Measurements from ENCODE around the gene GABBR2. TPM values are rescaled to one million over a fixed set of nuclear protein-coding genes. Genes with fewer than 3 reads are reported as not detected.

The GABBR2 gene
- total and polyA plus RNA-seq, 2 experiments from 2014 or later, result 0.89 to 1.3 TPM

- Mint-ChIP-seq H3K4me1 (peaks cover 14% of the 10 kb centered on the region; the same call in 2 of the 3 replicates), H3K27me3 (ENCODE audit: insufficient read depth, low read depth, poor library complexity) (peaks cover 2% of the 10 kb centered on the region), H3K36me3 (ENCODE audit: low read depth) (no peaks in the 10 kb centered on the region), H3K9me3 (peaks cover 14% of the 10 kb centered on the region; the same call in 2 of the 3 replicates), H3K4me3 (no peak overlapping the region), H3K27ac (no peak overlapping the region)
- Histone ChIP-seq H3K79me2 (replicated peaks; ENCODE audit: insufficient read depth) (no peaks in the 10 kb centered on the region), H3K4me2 (no peak overlapping the region), H2AFZ (no peak overlapping the region), H3K4me3 (no peak overlapping the region), H3K27me3 (ENCODE audit: insufficient read depth) (no peaks in the 10 kb centered on the region), H3K27ac (ENCODE audit: low read depth) (no peak overlapping the region), H3K36me3 (ENCODE audit: insufficient read depth) (no peaks in the 10 kb centered on the region), H3K9me2 (ENCODE audit: insufficient read depth) (peaks cover 11% of the 10 kb centered on the region; the same call in 1 of the 2 replicates), H4K20me1 (replicated peaks; ENCODE audit: insufficient read depth) (no peaks in the 10 kb centered on the region), H3K4me1 (ENCODE audit: insufficient read depth) (no peaks in the 10 kb centered on the region), H3F3A (replicated peaks; ENCODE audit: low read depth) (no peaks in the 10 kb centered on the region)
- TF ChIP-seq EZH2phosphoT487 (IDR thresholded peaks at IDR 0.05; ENCODE audit: unreplicated experiment), result no peak
- TF ChIP-seq, protein P1, sequence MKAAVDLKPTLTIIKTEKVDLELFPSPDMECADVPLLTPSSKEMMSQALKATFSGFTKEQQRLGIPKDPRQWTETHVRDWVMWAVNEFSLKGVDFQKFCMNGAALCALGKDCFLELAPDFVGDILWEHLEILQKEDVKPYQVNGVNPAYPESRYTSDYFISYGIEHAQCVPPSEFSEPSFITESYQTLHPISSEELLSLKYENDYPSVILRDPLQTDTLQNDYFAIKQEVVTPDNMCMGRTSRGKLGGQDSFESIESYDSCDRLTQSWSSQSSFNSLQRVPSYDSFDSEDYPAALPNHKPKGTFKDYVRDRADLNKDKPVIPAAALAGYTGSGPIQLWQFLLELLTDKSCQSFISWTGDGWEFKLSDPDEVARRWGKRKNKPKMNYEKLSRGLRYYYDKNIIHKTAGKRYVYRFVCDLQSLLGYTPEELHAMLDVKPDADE (IDR thresholded peaks at IDR 0.05), result no peak
- no peak for TF ChIP-seq ZNF114 (CRISPR knock-in tag; IDR thresholded peaks at IDR 0.05)
- ATAC-seq, result no peak
- no peak for DNase-seq (ENCODE audit: low spot score)
Measured at GRCh38 chr9:98495530-98495929, 213.2 kb downstream of the GABBR2 start.

DNA sequence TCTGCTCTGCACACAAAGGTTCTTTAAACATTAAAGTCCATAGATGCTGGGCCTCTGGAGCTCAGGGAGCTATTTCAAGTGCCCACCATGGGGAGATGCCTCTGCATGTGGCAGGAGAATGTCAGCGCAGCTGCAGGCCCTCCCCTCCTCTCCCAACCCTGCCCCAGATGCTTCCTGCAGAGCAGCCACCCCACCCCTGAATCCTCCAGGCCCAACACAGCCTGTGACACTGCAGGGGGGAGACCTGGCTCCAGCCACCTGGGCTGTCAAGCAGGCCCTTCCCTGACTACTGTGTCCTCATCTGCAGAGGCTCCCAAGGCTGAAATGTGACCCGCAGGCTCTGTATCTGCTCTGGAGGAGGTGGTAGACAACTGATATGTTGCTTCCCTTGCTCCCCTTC is 213.9 kb downstream of the GABBR2 start:
- Mint-ChIP-seq H3K4me3 (no peak overlapping the region), H3K27ac (no peak overlapping the region), H3K9me3 (peaks cover 14% of the 10 kb centered on the region; the same call in 2 of the 3 replicates), H3K4me1 (peaks cover 11% of the 10 kb centered on the region; the same call in 2 of the 3 replicates), H3K36me3 (ENCODE audit: low read depth) (no peaks in the 10 kb centered on the region), H3K27me3 (ENCODE audit: insufficient read depth, low read depth, poor library complexity) (no peaks in the 10 kb centered on the region)
- H3K27me3 ChIP-seq (ENCODE audit: insufficient read depth), result no peaks in the 10 kb centered on the region
- no peaks in the 10 kb centered on the region for H4K20me1 ChIP-seq (replicated peaks; ENCODE audit: insufficient read depth)
- H3K4me1 ChIP-seq (ENCODE audit: insufficient read depth), result no peaks in the 10 kb centered on the region
- peaks cover 11% of the 10 kb centered on the region; the same call in 1 of the 2 replicates for H3K9me2 ChIP-seq (ENCODE audit: insufficient read depth)
- no peaks in the 10 kb centered on the region for H3F3A ChIP-seq (replicated peaks; ENCODE audit: low read depth)
- H3K4me3 ChIP-seq, result no peak overlapping the region
- no peak for ATAC-seq
- H3K27ac ChIP-seq (ENCODE audit: low read depth), result no peak overlapping the region
- no peaks in the 10 kb centered on the region for H3K36me3 ChIP-seq (ENCODE audit: insufficient read depth)
- no peak for DNase-seq (ENCODE audit: low spot score)
- H3K4me2 ChIP-seq, result no peak overlapping the region
- H3K79me2 ChIP-seq (replicated peaks; ENCODE audit: insufficient read depth), result no peaks in the 10 kb centered on the region
- H2AFZ ChIP-seq, result no peak overlapping the region
- TF ChIP-seq ZNF331 (CRISPR knock-in tag; IDR thresholded peaks at IDR 0.05; ENCODE audit: low read depth) (no peak), ZNF462 (CRISPR knock-in tag; IDR thresholded peaks at IDR 0.05) (no peak), EZH2 (IDR thresholded peaks at IDR 0.05; ENCODE audit: low read depth, unreplicated experiment) (no peak), STAT1 (IDR thresholded peaks at IDR 0.05; ENCODE audit: unreplicated experiment) (no peak), CTCF (conservative IDR thresholded peaks at IDR 0.05; ENCODE audit: low read depth in 2 of 2) (no peak), ZNF114 (CRISPR knock-in tag; IDR thresholded peaks at IDR 0.05) (no peak), POLR2AphosphoS5 (IDR thresholded peaks at IDR 0.05; ENCODE audit: low read depth) (no peak)

All from GM23338 (cell line).